NCI-H1105 treated with DMSO at 0.1 percent for 48 hours (cell line): ENCODE data around the gene MAST4.

Experiments used
- DNase-seq: peaks from one replicate; lab custom pipeline; 2025; lab: John Stamatoyannopoulos, UW

The MAST4 gene

GRCh38 chr5:67211926-67212325 is 615.7 kb downstream of the MAST4 start:
- DNase-seq: no peak

DNA sequence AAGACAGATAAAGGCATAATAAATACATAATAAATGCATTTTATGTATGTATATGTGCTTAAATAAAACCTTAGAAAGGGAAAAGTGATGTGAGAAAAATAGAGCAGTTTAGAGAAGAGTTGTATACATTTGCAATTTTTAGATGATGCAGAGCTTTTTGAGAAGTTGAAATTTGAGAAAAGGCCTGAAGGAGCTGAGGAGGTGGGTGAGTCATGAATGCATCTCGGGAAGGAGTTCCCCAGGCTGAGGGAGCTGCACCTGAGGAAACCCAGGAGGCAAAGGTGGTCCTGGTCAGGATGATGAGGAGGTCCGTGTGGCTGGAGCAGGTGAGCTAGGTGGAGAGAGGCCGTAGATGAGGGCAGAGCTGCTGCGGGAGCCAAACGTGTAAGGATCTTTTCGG is 617.8 kb downstream of the MAST4 start:
- no peak for DNase-seq

- no peak for DNase-seq
These were observed 618.7 kb downstream of the MAST4 start for GRCh38 chr5:67214707-67215447.

DNA sequence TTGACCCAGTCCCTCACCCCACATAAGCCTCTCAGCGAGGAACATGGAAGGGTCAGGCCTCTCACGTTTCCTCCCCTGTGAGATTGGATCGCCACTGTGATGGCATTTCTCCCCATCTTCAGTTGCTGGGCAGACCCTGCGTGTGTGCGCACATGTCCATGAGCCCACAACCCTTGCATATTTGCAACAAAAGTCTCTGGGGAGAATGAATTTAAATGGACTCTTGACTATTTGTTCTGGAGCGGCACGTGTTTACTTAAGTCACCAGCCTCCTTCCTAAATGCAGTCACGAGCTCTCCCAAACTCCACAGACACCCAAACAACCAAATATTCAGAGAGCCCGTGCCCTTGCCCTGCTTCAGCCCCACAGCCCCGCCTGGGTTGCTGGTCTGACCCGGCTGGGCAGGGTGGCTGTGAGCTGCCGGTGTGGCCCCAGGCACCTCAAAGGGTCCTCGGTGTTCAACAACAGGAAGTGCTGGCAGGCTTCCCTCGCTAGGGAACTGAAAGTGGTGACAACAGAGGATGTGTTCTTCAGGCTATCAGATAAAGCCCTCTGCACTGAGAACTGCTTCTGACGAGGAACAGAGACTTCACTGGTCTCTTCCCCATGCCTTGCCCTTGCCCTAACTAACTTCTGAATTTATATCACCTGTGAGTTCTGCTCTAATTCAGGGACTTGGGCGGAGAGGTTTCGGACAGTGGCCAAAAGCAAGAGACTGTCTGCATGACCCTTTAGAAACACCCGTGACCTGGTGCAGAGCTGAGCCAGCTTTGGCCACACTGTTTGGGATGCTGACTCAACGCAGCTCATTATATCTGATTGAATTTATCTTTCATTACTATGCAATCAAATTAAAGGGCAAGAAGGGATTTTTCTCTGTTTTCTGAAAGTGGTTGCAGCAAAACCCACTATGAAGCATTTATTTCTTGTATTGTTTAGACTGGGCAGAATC is 619.6 kb downstream of the MAST4 start:
- DNase-seq: no peak

- no peak for DNase-seq
These were observed 620.4 kb downstream of the MAST4 start for GRCh38 chr5:67216564-67216963.
